ENCODE results near the gene OTOA. TPM values are rescaled to one million over a fixed set of nuclear protein-coding genes. Genes with fewer than 3 reads are reported as not detected.
"Not testable (repeated sequence)": the region's sequence is repeated elsewhere in the genome, so short reads cannot be mapped to it uniquely, and the experiment has no call there.

Gene OTOA
- total RNA-seq, 1 donor from 2014 or later: 0.92 TPM

DNA sequence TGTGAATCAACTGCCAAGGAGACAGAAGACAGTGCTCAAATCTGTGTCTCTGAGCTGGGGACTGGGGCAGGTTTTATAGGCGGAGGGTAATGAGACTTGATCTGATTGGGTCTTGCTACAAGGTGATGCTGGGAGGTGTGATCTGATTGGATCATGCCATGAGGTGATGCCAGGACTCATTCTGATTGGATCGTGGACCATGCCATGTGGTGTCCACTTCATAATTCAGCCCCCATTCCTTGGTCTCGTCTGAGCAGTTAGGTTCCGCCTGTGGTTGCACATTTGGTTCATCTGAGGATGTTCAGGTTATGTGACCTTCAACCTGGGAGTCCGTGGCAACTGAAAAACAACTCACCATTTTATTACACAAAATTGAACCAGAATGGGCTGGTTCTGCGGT, 41.0 kb downstream of the OTOA start:
- Histone ChIP-seq H3K36me3 (no peaks in the 10 kb centered on the region), H3K27ac (no peak overlapping the region), H3K4me1 (peaks cover 6% of the 10 kb centered on the region), H3K27me3 (ENCODE audit: low read depth) (peaks cover 4% of the 10 kb centered on the region), H3K9me3 (no peaks in the 10 kb centered on the region), H3K4me3 (no peak overlapping the region)
- DNase-seq (no peak), ATAC-seq (no peak)
- TF ChIP-seq, protein P1, sequence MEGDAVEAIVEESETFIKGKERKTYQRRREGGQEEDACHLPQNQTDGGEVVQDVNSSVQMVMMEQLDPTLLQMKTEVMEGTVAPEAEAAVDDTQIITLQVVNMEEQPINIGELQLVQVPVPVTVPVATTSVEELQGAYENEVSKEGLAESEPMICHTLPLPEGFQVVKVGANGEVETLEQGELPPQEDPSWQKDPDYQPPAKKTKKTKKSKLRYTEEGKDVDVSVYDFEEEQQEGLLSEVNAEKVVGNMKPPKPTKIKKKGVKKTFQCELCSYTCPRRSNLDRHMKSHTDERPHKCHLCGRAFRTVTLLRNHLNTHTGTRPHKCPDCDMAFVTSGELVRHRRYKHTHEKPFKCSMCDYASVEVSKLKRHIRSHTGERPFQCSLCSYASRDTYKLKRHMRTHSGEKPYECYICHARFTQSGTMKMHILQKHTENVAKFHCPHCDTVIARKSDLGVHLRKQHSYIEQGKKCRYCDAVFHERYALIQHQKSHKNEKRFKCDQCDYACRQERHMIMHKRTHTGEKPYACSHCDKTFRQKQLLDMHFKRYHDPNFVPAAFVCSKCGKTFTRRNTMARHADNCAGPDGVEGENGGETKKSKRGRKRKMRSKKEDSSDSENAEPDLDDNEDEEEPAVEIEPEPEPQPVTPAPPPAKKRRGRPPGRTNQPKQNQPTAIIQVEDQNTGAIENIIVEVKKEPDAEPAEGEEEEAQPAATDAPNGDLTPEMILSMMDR (IDR thresholded peaks at IDR 0.05): no peak
- intact Hi-C loops (cut with DNase I): no loop called here

DNA sequence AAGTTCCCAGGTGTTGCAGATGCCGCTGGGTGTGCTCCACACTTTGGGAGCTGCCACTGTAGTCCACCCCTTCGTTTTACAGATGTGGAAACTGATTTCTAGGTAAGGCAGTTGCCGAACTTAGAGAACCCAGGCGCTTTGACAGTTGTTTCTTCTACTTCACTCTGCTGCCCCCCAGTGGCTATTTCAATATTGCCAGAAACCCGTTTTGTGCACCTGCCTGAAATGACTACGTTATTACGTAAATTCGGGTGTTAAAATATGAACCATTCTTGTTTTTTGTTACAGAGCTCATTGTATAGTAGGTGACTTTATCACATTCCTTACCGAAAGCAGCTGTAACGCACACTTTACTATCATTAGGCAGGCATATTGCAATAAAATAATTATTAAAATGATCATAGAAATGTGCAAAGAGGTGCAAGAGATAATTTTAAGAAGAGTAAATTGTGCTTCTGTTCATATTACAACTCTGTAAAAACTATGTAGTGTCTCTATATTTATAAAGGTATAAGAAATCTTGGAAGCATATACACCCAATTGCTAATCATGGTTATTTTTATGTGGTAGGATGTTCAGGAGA, 44.9 kb downstream of the OTOA start:
- H3K27me3 ChIP-seq (ENCODE audit: low read depth): peaks cover 4% of the 10 kb centered on the region
- H3K4me3 ChIP-seq: no peak overlapping the region
- H3K4me1 ChIP-seq: peaks cover 6% of the 10 kb centered on the region
- TF ChIP-seq, protein P1 (IDR thresholded peaks at IDR 0.05): peak; percentile 88
- H3K9me3 ChIP-seq: no peaks in the 10 kb centered on the region
- no peak overlapping the region for H3K27ac ChIP-seq
- peak; percentile 70 to 74 for ATAC-seq
- H3K36me3 ChIP-seq: no peaks in the 10 kb centered on the region
- intact Hi-C loops (cut with DNase I): no loop called here
- DNase-seq: peak; percentile 53

DNA sequence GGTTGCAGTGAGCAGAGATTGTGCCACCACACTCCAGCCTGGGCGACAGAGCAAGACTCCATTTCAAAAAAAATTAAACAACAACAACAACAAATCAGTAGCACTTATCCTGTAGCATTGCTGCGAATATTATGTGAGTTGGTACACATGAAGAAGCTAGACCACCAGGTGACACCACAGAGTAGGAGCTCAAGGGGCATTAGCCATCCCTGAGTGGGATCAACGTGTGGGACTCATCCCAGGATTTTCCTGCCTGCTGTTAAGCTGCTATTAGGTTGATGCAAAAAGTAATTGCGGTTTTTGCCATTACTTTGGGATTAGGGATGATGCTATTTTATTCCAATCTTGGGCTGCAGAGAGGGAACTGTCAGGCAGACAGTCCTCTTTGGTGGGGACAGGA, 47.2 kb downstream of the OTOA start:
- H3K9me3 ChIP-seq: no peaks in the 10 kb centered on the region
- intact Hi-C loops (cut with DNase I): no loop called here
- H3K4me1 ChIP-seq: peaks cover 6% of the 10 kb centered on the region

DNA sequence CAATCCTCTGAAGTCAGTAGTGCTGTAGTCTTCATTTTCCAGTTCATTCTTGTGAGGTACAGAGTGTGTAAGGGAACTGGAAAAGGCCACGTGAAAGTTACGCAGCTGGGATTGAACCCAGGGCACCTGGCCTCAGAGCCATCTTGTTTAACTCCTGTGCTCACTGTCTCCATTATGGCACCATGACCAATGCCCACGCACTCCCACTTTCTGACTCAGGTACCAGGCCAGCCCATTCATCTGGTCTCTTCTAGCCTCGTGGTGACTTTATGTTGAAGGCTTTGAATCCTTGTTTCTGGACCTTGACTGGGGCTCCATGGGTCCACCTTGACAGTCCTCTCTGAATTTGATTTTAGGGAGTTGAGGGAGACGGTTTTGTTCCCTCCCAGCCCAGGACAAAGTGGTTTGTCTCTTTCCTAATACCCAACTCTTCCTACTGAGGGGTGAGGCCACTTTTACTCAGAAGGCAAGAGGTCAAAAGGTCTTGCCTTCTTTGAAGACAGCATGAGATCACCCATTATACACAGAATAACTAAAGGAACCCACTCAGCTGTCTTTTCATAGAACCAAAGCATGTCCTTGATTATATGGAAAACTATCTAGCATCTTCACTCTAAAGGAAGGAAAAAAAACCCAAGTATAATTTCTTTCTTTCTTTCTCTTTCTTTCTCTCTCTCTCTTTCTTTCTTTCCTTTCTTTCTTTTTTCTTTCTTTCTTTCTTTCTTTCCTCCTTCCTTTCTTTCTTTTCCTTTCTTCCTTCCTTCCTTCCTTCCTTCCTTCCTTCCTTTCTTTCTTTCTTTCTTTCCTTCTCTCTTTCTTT, 50.0 kb downstream of the OTOA start:
- Histone ChIP-seq H3K36me3 (no peaks in the 10 kb centered on the region), H3K27ac (no peak overlapping the region), H3K27me3 (ENCODE audit: low read depth) (no peaks in the 10 kb centered on the region), H3K4me3 (no peak overlapping the region), H3K9me3 (no peaks in the 10 kb centered on the region), H3K4me1 (no peaks in the 10 kb centered on the region)
- DNase-seq: no peak
- TF ChIP-seq, protein P1 (IDR thresholded peaks at IDR 0.05): no peak
- intact Hi-C loops (cut with DNase I): no loop called here
- peak in 1 of 2 donors; percentile 42 for ATAC-seq

More for the DNA sequence above, 47.2 kb downstream of the OTOA start:
- Histone ChIP-seq H3K27me3 (ENCODE audit: low read depth) (peaks cover 4% of the 10 kb centered on the region), H3K27ac (no peak overlapping the region), H3K4me3 (no peak overlapping the region), H3K36me3 (no peaks in the 10 kb centered on the region)
- ATAC-seq (no peak), DNase-seq (no peak)
- TF ChIP-seq, protein P1 (IDR thresholded peaks at IDR 0.05): no peak

DNA sequence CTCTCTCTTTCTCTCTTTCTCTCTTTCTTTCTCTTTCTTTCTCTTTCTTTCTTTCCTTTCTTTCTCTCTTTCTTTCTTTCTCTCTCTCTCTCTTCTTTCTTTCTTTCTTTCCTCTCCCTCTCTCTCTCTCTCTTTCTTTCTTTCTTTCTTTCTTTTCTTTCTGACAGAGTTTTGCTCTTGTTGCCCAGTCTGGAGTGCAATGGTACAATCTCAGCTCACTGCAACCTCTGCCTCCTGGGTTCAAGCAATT, 50.5 kb downstream of the OTOA start:
- H3K27me3 ChIP-seq (ENCODE audit: low read depth); H3K4me3 ChIP-seq; H3K36me3 ChIP-seq; H3K4me1 ChIP-seq; H3K27ac ChIP-seq; intact Hi-C loops (cut with DNase I); ATAC-seq; DNase-seq; H3K9me3 ChIP-seq: not testable (repeated sequence)

DNA sequence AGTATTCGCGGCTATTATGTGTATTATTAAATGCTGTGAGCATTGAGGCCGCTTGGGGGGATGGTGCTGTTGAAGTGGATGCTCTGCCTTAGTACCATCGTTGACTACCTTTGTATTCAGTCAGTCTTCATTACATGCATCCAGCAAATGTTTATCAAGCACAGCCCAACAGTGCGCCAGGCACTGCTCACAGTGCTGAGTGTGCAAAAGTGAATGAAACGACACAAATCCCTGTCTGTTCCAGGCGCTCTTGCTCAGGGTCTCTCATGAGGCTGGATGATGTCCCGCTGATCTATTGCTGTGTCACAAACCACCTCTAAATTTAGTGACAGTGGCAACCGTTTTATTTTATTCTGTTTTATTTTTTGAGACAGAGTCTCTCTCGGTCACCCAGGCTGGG, 53.8 kb downstream of the OTOA start:
- Histone ChIP-seq H3K36me3 (no peaks in the 10 kb centered on the region), H3K27me3 (ENCODE audit: low read depth) (no peaks in the 10 kb centered on the region), H3K4me1 (no peaks in the 10 kb centered on the region), H3K4me3 (no peak overlapping the region), H3K9me3 (no peaks in the 10 kb centered on the region), H3K27ac (no peak overlapping the region)
- DNase-seq: no peak
- intact Hi-C loops (cut with DNase I): no loop called here
- no peak for ATAC-seq
- TF ChIP-seq, protein P1 (IDR thresholded peaks at IDR 0.05): no peak
